HCEC 1CT (cell line): ENCODE results near the gene PLPP4.

ENCODE experiments used
- DNase-seq: peaks from one replicate; pipeline ENCODE4 v3.0.0-alpha.2; 2017

PLPP4 gene

GRCh38 chr10:120616311-120616911 is 159.4 kb downstream of the PLPP4 start:
- DNase-seq: no peak

GRCh38 chr10:120628197-120628596 is 171.2 kb downstream of the PLPP4 start:
- DNase-seq: no peak

GRCh38 chr10:120630266-120630665 is 173.2 kb downstream of the PLPP4 start:
- no peak for DNase-seq

- DNase-seq: no peak
These were observed 175.0 kb downstream of the PLPP4 start for GRCh38 chr10:120632047-120632446.

- no peak for DNase-seq
These were observed 175.9 kb downstream of the PLPP4 start for GRCh38 chr10:120632942-120633341.

- DNase-seq: no peak
These were observed 177.6 kb downstream of the PLPP4 start for GRCh38 chr10:120634659-120635058.
